Mammary epithelial cell (primary cell): Measurements from ENCODE around the gene MICU2.

Experiments
- EZH2 ChIP-seq: IDR thresholded peaks from 2 replicates; pipeline ENCODE4 v1.6.1; 2012; ENCODE audit warnings: low read length, inconsistent platforms, borderline replicate concordance
- TF ChIP-seq, protein P1 (sequence below), 2 donors: IDR thresholded peaks in 1 of 2; conservative IDR thresholded peaks in 1 of 2; 2 replicates each; pipeline ENCODE4 v1.5.1; 2011 to 2012; ENCODE audit warnings: inconsistent platforms in 2 of 2, low read length in 2 of 2, mild to moderate bottlenecking in 2 of 2, control low read depth in 1 of 2, low read depth in 1 of 2; ENCODE audit not compliant: insufficient read depth in 1 of 2; ENCODE audit errors: extremely low read depth in 1 of 2

DNA sequence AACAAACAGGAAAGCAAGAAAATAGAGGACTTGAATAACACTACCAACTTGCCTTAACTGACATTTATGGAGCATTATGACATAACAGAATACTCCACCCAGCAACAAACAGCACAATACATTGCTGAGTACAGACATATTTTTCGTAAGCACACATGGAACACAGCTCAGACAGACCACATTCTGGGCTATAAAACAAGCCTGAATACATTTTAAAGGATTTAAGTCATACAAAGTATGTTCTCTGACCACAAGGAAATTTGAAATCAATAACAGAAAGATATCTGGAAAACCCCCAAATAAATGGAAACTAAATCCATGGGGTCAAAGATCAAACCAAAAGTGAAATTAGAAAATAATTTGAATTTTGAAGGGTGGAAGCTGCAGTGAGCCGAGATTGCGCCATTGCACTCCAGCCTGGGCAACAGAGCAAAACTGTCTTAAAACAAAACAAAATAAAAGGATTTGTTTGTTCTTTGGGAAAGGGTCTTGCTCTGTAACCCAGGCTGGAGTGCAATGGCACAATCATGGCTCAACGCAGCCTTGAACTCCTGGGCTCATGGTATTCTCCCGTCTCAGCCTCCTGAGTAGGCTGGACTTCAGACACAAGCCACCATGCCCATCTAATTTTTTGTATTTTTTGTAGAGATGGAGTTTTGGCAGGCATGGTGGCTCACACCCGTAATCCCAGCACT, 150.4 kb downstream of the MICU2 start:
- TF ChIP-seq, protein P1, sequence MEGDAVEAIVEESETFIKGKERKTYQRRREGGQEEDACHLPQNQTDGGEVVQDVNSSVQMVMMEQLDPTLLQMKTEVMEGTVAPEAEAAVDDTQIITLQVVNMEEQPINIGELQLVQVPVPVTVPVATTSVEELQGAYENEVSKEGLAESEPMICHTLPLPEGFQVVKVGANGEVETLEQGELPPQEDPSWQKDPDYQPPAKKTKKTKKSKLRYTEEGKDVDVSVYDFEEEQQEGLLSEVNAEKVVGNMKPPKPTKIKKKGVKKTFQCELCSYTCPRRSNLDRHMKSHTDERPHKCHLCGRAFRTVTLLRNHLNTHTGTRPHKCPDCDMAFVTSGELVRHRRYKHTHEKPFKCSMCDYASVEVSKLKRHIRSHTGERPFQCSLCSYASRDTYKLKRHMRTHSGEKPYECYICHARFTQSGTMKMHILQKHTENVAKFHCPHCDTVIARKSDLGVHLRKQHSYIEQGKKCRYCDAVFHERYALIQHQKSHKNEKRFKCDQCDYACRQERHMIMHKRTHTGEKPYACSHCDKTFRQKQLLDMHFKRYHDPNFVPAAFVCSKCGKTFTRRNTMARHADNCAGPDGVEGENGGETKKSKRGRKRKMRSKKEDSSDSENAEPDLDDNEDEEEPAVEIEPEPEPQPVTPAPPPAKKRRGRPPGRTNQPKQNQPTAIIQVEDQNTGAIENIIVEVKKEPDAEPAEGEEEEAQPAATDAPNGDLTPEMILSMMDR (conservative IDR thresholded peaks at IDR 0.05 in 1 of 2, IDR thresholded peaks at IDR 0.05 in 1 of 2; ENCODE audit: extremely low read depth in 1 of 2, insufficient read depth in 1 of 2, low read depth in 1 of 2, low read length in 2 of 2): no peak
- TF ChIP-seq EZH2: no peak
